ENCODE results near the gene GHITM. TPM values are rescaled to one million over a fixed set of nuclear protein-coding genes. Genes with fewer than 3 reads are reported as not detected.

GHITM gene
- total RNA-seq, 1 donor from 2014 or later: 415 TPM

- Histone ChIP-seq H3K27me3 (ENCODE audit: control insufficient read depth, insufficient read depth, low read length) (peaks cover 1% of the 10 kb centered on the region), H3K36me3 (ENCODE audit: control insufficient read depth, insufficient read depth, low read length) (peaks cover 1% of the 10 kb centered on the region), H3K4me3 (ENCODE audit: low read depth, low read length) (no peak overlapping the region)
- no peak for TF ChIP-seq CTCF (IDR thresholded peaks at IDR 0.05; ENCODE audit: insufficient read depth, low read length, severe bottlenecking)
- FAIRE-seq (peak; percentile 52), DNase-seq (ENCODE audit: low read depth) (no peak)
Measured at GRCh38 chr10:84198206-84198915, 59.1 kb downstream of the GHITM start.

- Histone ChIP-seq H3K27me3 (ENCODE audit: control insufficient read depth, insufficient read depth, low read length) (no peaks in the 10 kb centered on the region), H3K36me3 (ENCODE audit: control insufficient read depth, insufficient read depth, low read length) (peaks cover 1% of the 10 kb centered on the region), H3K4me3 (ENCODE audit: low read depth, low read length) (no peak overlapping the region)
- DNase-seq (ENCODE audit: low read depth): no peak
- no peak for TF ChIP-seq CTCF (IDR thresholded peaks at IDR 0.05; ENCODE audit: insufficient read depth, low read length, severe bottlenecking)
- FAIRE-seq: no peak
Measured at GRCh38 chr10:84200537-84201243, 61.4 kb downstream of the GHITM start.

- Histone ChIP-seq H3K27me3 (ENCODE audit: control insufficient read depth, insufficient read depth, low read length) (no peaks in the 10 kb centered on the region), H3K4me3 (ENCODE audit: low read depth, low read length) (no peak overlapping the region), H3K36me3 (ENCODE audit: control insufficient read depth, insufficient read depth, low read length) (peaks cover 1% of the 10 kb centered on the region)
- FAIRE-seq (no peak), DNase-seq (ENCODE audit: low read depth) (no peak)
- no peak for TF ChIP-seq CTCF (IDR thresholded peaks at IDR 0.05; ENCODE audit: insufficient read depth, low read length, severe bottlenecking)
Measured at GRCh38 chr10:84201244-84201606, 61.9 kb downstream of the GHITM start.

GRCh38 chr10:84201682-84202081 lies 62.4 kb downstream of the GHITM start:
- H3K27me3 ChIP-seq (ENCODE audit: control insufficient read depth, insufficient read depth, low read length): no peaks in the 10 kb centered on the region

GRCh38 chr10:84202349-84202748 lies 63.0 kb downstream of the GHITM start:
- no peaks in the 10 kb centered on the region for H3K27me3 ChIP-seq (ENCODE audit: control insufficient read depth, insufficient read depth, low read length)
- TF ChIP-seq CTCF (IDR thresholded peaks at IDR 0.05; ENCODE audit: insufficient read depth, low read length, severe bottlenecking): no peak
- DNase-seq (ENCODE audit: low read depth): no peak
- H3K36me3 ChIP-seq (ENCODE audit: control insufficient read depth, insufficient read depth, low read length): peaks cover 1% of the 10 kb centered on the region
- no peak for FAIRE-seq
- no peak overlapping the region for H3K4me3 ChIP-seq (ENCODE audit: low read depth, low read length)

More at GRCh38 chr10:84201682-84202081, 62.4 kb downstream of the GHITM start:
- H3K36me3 ChIP-seq (ENCODE audit: control insufficient read depth, insufficient read depth, low read length): peaks cover 1% of the 10 kb centered on the region
- FAIRE-seq: no peak
- H3K4me3 ChIP-seq (ENCODE audit: low read depth, low read length): no peak overlapping the region
- no peak for TF ChIP-seq CTCF (IDR thresholded peaks at IDR 0.05; ENCODE audit: insufficient read depth, low read length, severe bottlenecking)
- no peak for DNase-seq (ENCODE audit: low read depth)

Other genes with a start within 250 kb of the GHITM start
- gene GPR15LG, start 34.3 kb downstream of the GHITM start, total RNA-seq: 0.53 and 2.6 TPM in 2 replicates
- gene CDHR1, start 55.0 kb downstream of the GHITM start, total RNA-seq: 0.53 and 0.90 TPM in 2 replicates
- not detected in 2 replicates for gene LRIT2, start 86.0 kb downstream of the GHITM start, total RNA-seq
- gene LRIT1, start 102.0 kb downstream of the GHITM start, total RNA-seq: not detected in 2 replicates
- gene RGR, start 105.5 kb downstream of the GHITM start, total RNA-seq: not detected in 2 replicates
- 22.4 and 25.2 TPM in 2 replicates for gene CCSER2, start 189.1 kb downstream of the GHITM start, total RNA-seq

All from bronchial epithelial cell (primary cell).